Activated naive CD8-positive, alpha-beta T cell treated with anti-CD3 and anti-CD28 coated beads, Interleukin-2, amount 50 U/mL, for 16 hours (primary cell): ENCODE data around the gene TAS2R3.

Source experiments
- DNase-seq: peaks from one replicate; pipeline ENCODE4 v3.0.0-alpha.2; 2020; ENCODE audit warnings: low read depth, low spot score

The TAS2R3 gene

GRCh38 chr7:141785706-141786552, 22.0 kb downstream of the TAS2R3 start:
- no peak for DNase-seq

GRCh38 chr7:141788296-141788695, 24.4 kb downstream of the TAS2R3 start:
- no peak for DNase-seq

GRCh38 chr7:141789917-141790316, 26.0 kb downstream of the TAS2R3 start, which contains the start of gene TAS2R5:
TAS2R5 (plus strand) TSS chr7:141790217; CDS start chr7:141790362, 145 bp downstream.
- no peak for DNase-seq

GRCh38 chr7:141792526-141792925, 28.6 kb downstream of the TAS2R3 start:
- DNase-seq = no peak
